Mesendoderm (in vitro differentiated cells): ENCODE measurements around the gene EIF4EBP3. TPM values are rescaled to one million over a fixed set of nuclear protein-coding genes. Genes with fewer than 3 reads are reported as not detected.

ENCODE experiments used
- DNase-seq: peaks from one replicate; pipeline ENCODE4 v3.0.0; 2013
- H2AK5ac ChIP-seq: 2 replicates; pipeline ENCODE4 v1.6.1; 2013; ENCODE audit warnings: low read length, inconsistent platforms
- H2BK120ac ChIP-seq: 2 replicates; pipeline ENCODE4 v1.6.1; 2013; ENCODE audit warnings: low read depth, mild to moderate bottlenecking, low read length, moderate library complexity, mixed read lengths
- H2BK15ac ChIP-seq: replicated peaks from 2 replicates; pipeline ENCODE4 v1.6.1; 2013; ENCODE audit warnings: low read depth, mild to moderate bottlenecking, moderate library complexity
- H2BK5ac ChIP-seq: 2 replicates; pipeline ENCODE4 v1.6.1; 2013; ENCODE audit warnings: low read length, inconsistent platforms
- H3K18ac ChIP-seq: 2 replicates; pipeline ENCODE4 v1.6.1; 2013; ENCODE audit warnings: mild to moderate bottlenecking, low read length, mixed read lengths
- H3K23ac ChIP-seq: one replicate; pipeline ENCODE4 v1.6.1; 2013; ENCODE audit warnings: low read length
- H3K27ac ChIP-seq: 2 replicates; pipeline ENCODE4 v1.5.1; 2013; ENCODE audit warnings: low read depth, mild to moderate bottlenecking, inconsistent platforms, low read length, moderate library complexity
- H3K27me3 ChIP-seq: 2 replicates; pipeline ENCODE4 v1.6.1; 2013; ENCODE audit warnings: low read length, control low read depth, mild to moderate bottlenecking, inconsistent platforms; ENCODE audit not compliant: insufficient read depth, poor library complexity
- H3K36me3 ChIP-seq: 2 replicates; pipeline ENCODE4 v1.6.1; 2013; ENCODE audit warnings: low read length, inconsistent platforms; ENCODE audit not compliant: control insufficient read depth, insufficient read depth
- H3K4ac ChIP-seq: one replicate; pipeline ENCODE4 v1.6.1; 2013; ENCODE audit warnings: low read depth, mild to moderate bottlenecking, low read length, moderate library complexity
- H3K4me1 ChIP-seq: 2 replicates; pipeline ENCODE4 v1.6.1; 2013; ENCODE audit warnings: low read depth, low read length, inconsistent platforms; ENCODE audit not compliant: control insufficient read depth
- H3K4me2 ChIP-seq: 2 replicates; pipeline ENCODE4 v1.6.1; 2013; ENCODE audit warnings: low read length
- H3K4me3 ChIP-seq: 2 replicates; pipeline ENCODE4 v1.5.1; 2013; ENCODE audit warnings: mild to moderate bottlenecking, low read length
- H3K56ac ChIP-seq: one replicate; pipeline ENCODE4 v1.6.1; 2013; ENCODE audit warnings: low read length
- H3K79me1 ChIP-seq: 2 replicates; pipeline ENCODE4 v1.6.1; 2013; ENCODE audit warnings: low read length, inconsistent platforms
- H3K79me2 ChIP-seq: 2 replicates; pipeline ENCODE4 v1.6.1; 2013; ENCODE audit warnings: mild to moderate bottlenecking, low read length; ENCODE audit not compliant: control insufficient read depth, insufficient read depth
- H3K9ac ChIP-seq: 2 replicates; pipeline ENCODE4 v1.6.1; 2013; ENCODE audit warnings: low read length, inconsistent platforms
- H4K5ac ChIP-seq: one replicate; pipeline ENCODE4 v1.6.1; 2013; ENCODE audit warnings: low read length
- H4K8ac ChIP-seq: one replicate; pipeline ENCODE4 v1.6.1; 2013; ENCODE audit warnings: low read depth, mild to moderate bottlenecking, control low read depth, low read length, moderate library complexity
- WGBS: extraction: QIAGEN DNeasy Blood & Tissue Kit; methylation state at CpG from one replicate; pipeline ENCODE4 v1.1.7; 2013; ENCODE audit warnings: low lambda C conversion rate, missing lambda C conversion rate; ENCODE audit not compliant: insufficient coverage; ENCODE audit errors: extremely low coverage; 5-methylcytosine and 5-hydroxymethylcytosine counted together
- small RNA-seq: library from polyadenylated mRNA; stranded (forward); fragments of <200 nt; extraction: miRNeasy Mini kit (QIAGEN cat#:217004); gene quantifications from one replicate; pipeline ENCODE3, GENCODE V24; 2013; ENCODE audit not compliant: insufficient read depth

The EIF4EBP3 gene

GRCh38 chr5:140595538-140596300 lies 48.3 kb downstream of the EIF4EBP3 start:
- no peaks in the 10 kb centered on the region for H3K79me2 ChIP-seq
- H2BK15ac ChIP-seq: no peak overlapping the region
- no peak overlapping the region for H3K56ac ChIP-seq
- H3K4me3 ChIP-seq: no peak overlapping the region
- H3K36me3 ChIP-seq: no peaks in the 10 kb centered on the region
- H4K5ac ChIP-seq: no peak overlapping the region
- no peak overlapping the region for H3K27ac ChIP-seq
- H2AK5ac ChIP-seq: no peak overlapping the region
- no peaks in the 10 kb centered on the region for H3K4me1 ChIP-seq
- H2BK120ac ChIP-seq: no peak overlapping the region
- H3K27me3 ChIP-seq: no peaks in the 10 kb centered on the region
- H2BK5ac ChIP-seq: no peak overlapping the region
- H3K4ac ChIP-seq: no peak overlapping the region
- H3K79me1 ChIP-seq: no peaks in the 10 kb centered on the region
- no peak overlapping the region for H3K18ac ChIP-seq
- H3K4me2 ChIP-seq: no peak overlapping the region
- H3K23ac ChIP-seq: no peak overlapping the region
- no CpG with 5 or more reads among the region's 5 CpGs for WGBS
- DNase-seq: no peak
- H3K9ac ChIP-seq: no peak overlapping the region
- H4K8ac ChIP-seq: no peak overlapping the region

GRCh38 chr5:140596321-140596741 lies 48.9 kb downstream of the EIF4EBP3 start:
- H2BK120ac ChIP-seq: no peak overlapping the region
- no peak overlapping the region for H3K4me2 ChIP-seq
- no peak overlapping the region for H3K18ac ChIP-seq
- no peaks in the 10 kb centered on the region for H3K79me2 ChIP-seq
- no peak overlapping the region for H3K23ac ChIP-seq
- no peak overlapping the region for H3K4ac ChIP-seq
- no peak overlapping the region for H2AK5ac ChIP-seq
- H3K56ac ChIP-seq: no peak overlapping the region
- H2BK15ac ChIP-seq: no peak overlapping the region
- no peak overlapping the region for H3K4me3 ChIP-seq
- no peak overlapping the region for H2BK5ac ChIP-seq
- H3K4me1 ChIP-seq: no peaks in the 10 kb centered on the region
- H3K79me1 ChIP-seq: no peaks in the 10 kb centered on the region
- no peak overlapping the region for H3K27ac ChIP-seq
- DNase-seq: no peak
- H4K5ac ChIP-seq: no peak overlapping the region
- no CpG with 5 or more reads among the region's 1 CpG for WGBS
- H3K27me3 ChIP-seq: no peaks in the 10 kb centered on the region
- H3K9ac ChIP-seq: no peak overlapping the region
- H4K8ac ChIP-seq: no peak overlapping the region
- no peaks in the 10 kb centered on the region for H3K36me3 ChIP-seq

- Histone ChIP-seq H3K4me1 (no peaks in the 10 kb centered on the region), H3K4me3 (no peak overlapping the region), H3K79me1 (no peaks in the 10 kb centered on the region), H3K56ac (no peak overlapping the region), H3K79me2 (no peaks in the 10 kb centered on the region), H3K9ac (no peak overlapping the region), H3K23ac (no peak overlapping the region), H3K27me3 (no peaks in the 10 kb centered on the region), H3K4ac (no peak overlapping the region), H2BK15ac (no peak overlapping the region), H2AK5ac (no peak overlapping the region), H3K4me2 (no peak overlapping the region), H2BK5ac (no peak overlapping the region), H4K8ac (no peak overlapping the region), H4K5ac (no peak overlapping the region), H3K36me3 (no peaks in the 10 kb centered on the region), H2BK120ac (no peak overlapping the region), H3K18ac (no peak overlapping the region), H3K27ac (no peak overlapping the region)
- no CpG with 5 or more reads among the region's 2 CpGs for WGBS
- no peak for DNase-seq
Observed at GRCh38 chr5:140598836-140599235, 51.4 kb downstream of the EIF4EBP3 start.

Small RNA genes within 50 kb of the gene (small RNA-seq; reads per million reads assigned to genes)
- gene RF00279 (not detected), gene RF00443 (not detected)
